Neural cell (in vitro differentiated cells): ENCODE results near the gene ATP4B. TPM values are rescaled to one million over a fixed set of nuclear protein-coding genes. Genes with fewer than 3 reads are reported as not detected.

Experiments used
- H2AFZ ChIP-seq: fragments of 200-600, 300-800 bp; sonication (generic), shearing (Covaris generic); 2 replicates; pipeline ENCODE4 v1.6.0; 2014; ENCODE audit warnings: low read depth, mild to moderate bottlenecking, antibody characterized with exemption, low read length, moderate library complexity
- H3F3A ChIP-seq: fragments of 200-600 bp; shearing (Covaris generic); 2 replicates; pipeline ENCODE4 v1.6.1; 2016; ENCODE audit warnings: mild to moderate bottlenecking, moderate library complexity, mixed read lengths, antibody characterized with exemption, low read length; ENCODE audit not compliant: insufficient read depth, poor library complexity, severe bottlenecking
- H3K27ac ChIP-seq: fragments of 200-600, 300-800 bp; sonication (generic), shearing (Covaris generic); 2 replicates; pipeline ENCODE4 v1.5.1; 2014; ENCODE audit warnings: mild to moderate bottlenecking, low read length, moderate library complexity
- H3K27me3 ChIP-seq: fragments of 300-800, 200-600 bp; sonication (generic), shearing (Covaris generic); 2 replicates; pipeline ENCODE4 v1.6.0; 2014; ENCODE audit warnings: mild to moderate bottlenecking, low read depth, low read length, moderate library complexity; ENCODE audit not compliant: insufficient read depth
- H3K36me3 ChIP-seq: fragments of 300-800, 200-600 bp; sonication (generic), shearing (Covaris generic); 2 replicates; pipeline ENCODE4 v1.5.1; 2014; ENCODE audit warnings: mild to moderate bottlenecking, antibody characterized with exemption, low read length, moderate library complexity; ENCODE audit not compliant: insufficient read depth
- H3K4me2 ChIP-seq: fragments of 300-800, 200-600 bp; sonication (generic), shearing (Covaris generic); 2 replicates; pipeline ENCODE4 v1.6.0; 2014; ENCODE audit warnings: mild to moderate bottlenecking, low read length
- H3K4me3 ChIP-seq: fragments of 300-800, 200-600 bp; sonication (generic), shearing (Covaris generic); 2 replicates; pipeline ENCODE4 v1.5.1; 2014; ENCODE audit warnings: mild to moderate bottlenecking, low read length, moderate library complexity
- H3K79me2 ChIP-seq: fragments of 200-600 bp; shearing (Covaris generic); replicated peaks from 2 replicates; pipeline ENCODE4 v1.6.0; 2014; ENCODE audit warnings: mild to moderate bottlenecking, low read length, moderate library complexity; ENCODE audit not compliant: insufficient read depth
- H3K9ac ChIP-seq: fragments of 300-800, 200-600 bp; sonication (generic), shearing (Covaris generic); 2 replicates; pipeline ENCODE4 v1.6.1; 2016; ENCODE audit warnings: mild to moderate bottlenecking, low read length, mixed read lengths
- H3K9me2 ChIP-seq: fragments of 200-600 bp; shearing (Covaris generic); 2 replicates; pipeline ENCODE4 v1.6.1; 2016; ENCODE audit warnings: mild to moderate bottlenecking, low read length, mixed read lengths; ENCODE audit not compliant: insufficient read depth
- H3K9me3 ChIP-seq: fragments of 200-600, 300-800 bp; sonication (generic), shearing (Covaris generic); 2 replicates; pipeline ENCODE4 v1.6.1; 2016; ENCODE audit warnings: mild to moderate bottlenecking, mixed run types, low read length, moderate library complexity, mixed read lengths
- H4K20me1 ChIP-seq: fragments of 200-600 bp; shearing (Covaris generic); 2 replicates; pipeline ENCODE4 v1.6.1; 2016; ENCODE audit warnings: mild to moderate bottlenecking, mixed run types; ENCODE audit not compliant: insufficient read depth
- EP300 ChIP-seq: fragments of 450-650 bp; conservative IDR thresholded peaks from 2 replicates; pipeline ENCODE4 v1.6.1; 2014; ENCODE audit warnings: antibody characterized with exemption, mild to moderate bottlenecking, moderate library complexity; ENCODE audit not compliant: poor library complexity, severe bottlenecking
- EZH2 ChIP-seq: fragments of 200-600, 300-800 bp; shearing (Covaris generic), sonication (generic); IDR thresholded peaks from 2 replicates; pipeline ENCODE4 v1.6.1; 2014; ENCODE audit warnings: antibody characterized with exemption, low read length, borderline replicate concordance, mild to moderate bottlenecking; ENCODE audit not compliant: insufficient read depth, poor library complexity, severe bottlenecking
- MXI1 ChIP-seq: fragments of 450-650 bp; conservative IDR thresholded peaks from 2 replicates; pipeline ENCODE4 v1.6.1; 2014; ENCODE audit warnings: antibody characterized with exemption, mild to moderate bottlenecking; ENCODE audit not compliant: poor library complexity, severe bottlenecking
- POLR2AphosphoS5 ChIP-seq: IDR thresholded peaks from 2 replicates; pipeline ENCODE4 v1.6.1; 2012
- RAD21 ChIP-seq: fragments of 450-650 bp; conservative IDR thresholded peaks from 2 replicates; pipeline ENCODE4 v1.6.1; 2014; ENCODE audit warnings: antibody characterized with exemption, mild to moderate bottlenecking, moderate library complexity
- REST ChIP-seq: IDR thresholded peaks from 2 replicates; pipeline ENCODE4 v1.6.1; 2012; ENCODE audit warnings: borderline replicate concordance
- SMC3 ChIP-seq: fragments of 450-650 bp; conservative IDR thresholded peaks from 2 replicates; pipeline ENCODE4 v1.6.1; 2014; ENCODE audit warnings: antibody characterized with exemption, mild to moderate bottlenecking, moderate library complexity; ENCODE audit not compliant: poor library complexity
- TAF1 ChIP-seq: IDR thresholded peaks from 2 replicates; pipeline ENCODE4 v1.6.1; 2012; ENCODE audit warnings: low read depth
- polyA plus RNA-seq: library from polyadenylated mRNA; depleted of rRNA; stranded (reverse); fragments of >200 nt; gene quantifications from 2 replicates; pipeline ENCODE4 v1.2.3, GENCODE V29; 2014
- TF ChIP-seq, protein P1 (sequence below): fragments of 450-650 bp; IDR thresholded peaks from 2 replicates; pipeline ENCODE4 v1.5.1; 2014; ENCODE audit warnings: antibody characterized with exemption, mild to moderate bottlenecking, moderate library complexity; ENCODE audit not compliant: poor library complexity, severe bottlenecking

ATP4B gene
- polyA plus RNA-seq, 1 donor from 2014 or later, result not detected

GRCh38 chr13:113630296-113630695, 27.7 kb downstream of the ATP4B start:
- H3K27ac ChIP-seq, result no peak overlapping the region
- no peaks in the 10 kb centered on the region for H3K9me2 ChIP-seq
- H2AFZ ChIP-seq, result no peak overlapping the region
- no peaks in the 10 kb centered on the region for H3K9me3 ChIP-seq
- no peaks in the 10 kb centered on the region for H3K27me3 ChIP-seq
- no peak overlapping the region for H3K4me2 ChIP-seq
- no peaks in the 10 kb centered on the region for H4K20me1 ChIP-seq
- no peak overlapping the region for H3K4me3 ChIP-seq
- no peaks in the 10 kb centered on the region for H3K36me3 ChIP-seq
- H3K9ac ChIP-seq, result no peak overlapping the region
- H3F3A ChIP-seq, result no peaks in the 10 kb centered on the region
- TF ChIP-seq REST (no peak), EZH2 (no peak), TAF1 (no peak), POLR2AphosphoS5 (no peak), SMC3 (no peak), EP300 (no peak), RAD21 (no peak), MXI1 (no peak)
- TF ChIP-seq, protein P1, sequence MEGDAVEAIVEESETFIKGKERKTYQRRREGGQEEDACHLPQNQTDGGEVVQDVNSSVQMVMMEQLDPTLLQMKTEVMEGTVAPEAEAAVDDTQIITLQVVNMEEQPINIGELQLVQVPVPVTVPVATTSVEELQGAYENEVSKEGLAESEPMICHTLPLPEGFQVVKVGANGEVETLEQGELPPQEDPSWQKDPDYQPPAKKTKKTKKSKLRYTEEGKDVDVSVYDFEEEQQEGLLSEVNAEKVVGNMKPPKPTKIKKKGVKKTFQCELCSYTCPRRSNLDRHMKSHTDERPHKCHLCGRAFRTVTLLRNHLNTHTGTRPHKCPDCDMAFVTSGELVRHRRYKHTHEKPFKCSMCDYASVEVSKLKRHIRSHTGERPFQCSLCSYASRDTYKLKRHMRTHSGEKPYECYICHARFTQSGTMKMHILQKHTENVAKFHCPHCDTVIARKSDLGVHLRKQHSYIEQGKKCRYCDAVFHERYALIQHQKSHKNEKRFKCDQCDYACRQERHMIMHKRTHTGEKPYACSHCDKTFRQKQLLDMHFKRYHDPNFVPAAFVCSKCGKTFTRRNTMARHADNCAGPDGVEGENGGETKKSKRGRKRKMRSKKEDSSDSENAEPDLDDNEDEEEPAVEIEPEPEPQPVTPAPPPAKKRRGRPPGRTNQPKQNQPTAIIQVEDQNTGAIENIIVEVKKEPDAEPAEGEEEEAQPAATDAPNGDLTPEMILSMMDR, result no peak
- H3K79me2 ChIP-seq, result no peaks in the 10 kb centered on the region

DNA sequence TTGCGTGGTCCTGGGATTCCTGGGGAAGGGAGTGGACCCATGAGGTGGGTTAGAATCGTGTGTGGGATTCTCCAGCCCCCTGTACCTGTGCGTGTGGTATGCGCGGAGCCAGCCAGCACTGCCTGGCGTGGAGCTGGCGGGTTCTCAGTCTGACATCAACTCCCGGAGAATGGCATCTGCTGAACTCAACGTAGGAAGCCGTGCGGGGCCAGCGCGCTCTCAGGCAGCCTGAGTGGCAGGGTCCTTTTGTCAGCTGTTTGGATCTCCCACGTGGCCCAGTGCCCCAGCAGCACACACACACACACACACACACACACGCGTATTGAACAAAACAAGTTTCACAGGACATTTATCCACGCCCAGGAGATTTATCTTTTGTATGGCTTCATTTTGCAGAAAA, 28.1 kb downstream of the ATP4B start:
- no peak overlapping the region for H3K9ac ChIP-seq
- H3K4me3 ChIP-seq, result no peak overlapping the region
- H4K20me1 ChIP-seq, result no peaks in the 10 kb centered on the region
- H3K4me2 ChIP-seq, result no peak overlapping the region
- H2AFZ ChIP-seq, result no peak overlapping the region
- no peak overlapping the region for H3K27ac ChIP-seq
- H3K79me2 ChIP-seq, result no peaks in the 10 kb centered on the region
- no peaks in the 10 kb centered on the region for H3K36me3 ChIP-seq
- no peaks in the 10 kb centered on the region for H3K27me3 ChIP-seq
- TF ChIP-seq, protein P1, result no peak
- TF ChIP-seq EZH2, result no peak
- no peak for TF ChIP-seq REST
- no peak for TF ChIP-seq MXI1
- TF ChIP-seq EP300, result no peak
- TF ChIP-seq RAD21, result no peak
- H3K9me2 ChIP-seq, result no peaks in the 10 kb centered on the region
- no peaks in the 10 kb centered on the region for H3F3A ChIP-seq
- no peaks in the 10 kb centered on the region for H3K9me3 ChIP-seq
